SH-SY5Y (cell line): ENCODE results near the gene CYB561D1.

Source experiments
- GATA2 ChIP-seq: IDR thresholded peaks from 2 replicates; pipeline ENCODE4 v1.6.1; 2011; ENCODE audit warnings: mild to moderate bottlenecking, low read depth, low read length
- GATA3 ChIP-seq: IDR thresholded peaks from 2 replicates; pipeline ENCODE4 v1.6.1; 2011; ENCODE audit warnings: low read depth, mild to moderate bottlenecking, low read length, moderate library complexity

GRCh38 chr1:109500941-109501381, 7.1 kb downstream of the CYB561D1 start:
- TF ChIP-seq GATA3 = no peak
- TF ChIP-seq GATA2 = no peak
